ENCODE data around the gene STK38L.

The STK38L gene

GRCh38 chr12:27274706-27275105, 30.6 kb downstream of the STK38L start:
- H3K9me3 ChIP-seq (ENCODE audit: severe bottlenecking): no peaks in the 10 kb centered on the region
- TF ChIP-seq, protein P1, sequence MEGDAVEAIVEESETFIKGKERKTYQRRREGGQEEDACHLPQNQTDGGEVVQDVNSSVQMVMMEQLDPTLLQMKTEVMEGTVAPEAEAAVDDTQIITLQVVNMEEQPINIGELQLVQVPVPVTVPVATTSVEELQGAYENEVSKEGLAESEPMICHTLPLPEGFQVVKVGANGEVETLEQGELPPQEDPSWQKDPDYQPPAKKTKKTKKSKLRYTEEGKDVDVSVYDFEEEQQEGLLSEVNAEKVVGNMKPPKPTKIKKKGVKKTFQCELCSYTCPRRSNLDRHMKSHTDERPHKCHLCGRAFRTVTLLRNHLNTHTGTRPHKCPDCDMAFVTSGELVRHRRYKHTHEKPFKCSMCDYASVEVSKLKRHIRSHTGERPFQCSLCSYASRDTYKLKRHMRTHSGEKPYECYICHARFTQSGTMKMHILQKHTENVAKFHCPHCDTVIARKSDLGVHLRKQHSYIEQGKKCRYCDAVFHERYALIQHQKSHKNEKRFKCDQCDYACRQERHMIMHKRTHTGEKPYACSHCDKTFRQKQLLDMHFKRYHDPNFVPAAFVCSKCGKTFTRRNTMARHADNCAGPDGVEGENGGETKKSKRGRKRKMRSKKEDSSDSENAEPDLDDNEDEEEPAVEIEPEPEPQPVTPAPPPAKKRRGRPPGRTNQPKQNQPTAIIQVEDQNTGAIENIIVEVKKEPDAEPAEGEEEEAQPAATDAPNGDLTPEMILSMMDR (IDR thresholded peaks at IDR 0.05; ENCODE audit: low read depth, low read length): no peak

DNA sequence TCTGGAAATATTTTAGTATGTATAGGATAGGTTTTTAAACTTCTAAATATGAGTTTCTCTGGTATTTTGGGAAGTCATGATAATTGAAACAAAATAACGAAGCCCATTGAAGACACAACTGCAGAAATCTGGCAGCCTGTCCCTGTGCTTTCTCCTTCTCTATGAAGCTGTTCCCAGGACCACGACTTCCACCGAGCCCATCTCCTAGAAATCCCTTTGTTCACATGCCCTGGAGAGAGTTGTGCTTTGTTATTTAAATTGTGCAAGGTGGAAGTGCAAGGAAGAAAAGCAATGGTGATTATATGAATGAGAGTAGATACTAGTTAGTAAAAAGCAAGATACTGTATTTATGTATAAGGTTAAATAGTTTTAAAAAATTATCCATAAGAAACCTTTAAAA, 32.2 kb downstream of the STK38L start:
- Histone ChIP-seq H3K9me3 (ENCODE audit: severe bottlenecking) (no peaks in the 10 kb centered on the region), H3K27me3 (ENCODE audit: insufficient read depth, low read depth, severe bottlenecking) (no peaks in the 10 kb centered on the region), H3K27ac (no peak overlapping the region), H3K36me3 (no peaks in the 10 kb centered on the region), H3K4me3 (ENCODE audit: low read depth, low read length) (no peak overlapping the region)
- DNase-seq: no peak
- TF ChIP-seq, protein P1 (IDR thresholded peaks at IDR 0.05; ENCODE audit: low read depth, low read length): no peak

More at GRCh38 chr12:27274706-27275105, 30.6 kb downstream of the STK38L start:
- Histone ChIP-seq H3K27ac (no peak overlapping the region), H3K4me3 (ENCODE audit: low read depth, low read length) (no peak overlapping the region), H3K27me3 (ENCODE audit: insufficient read depth, low read depth, severe bottlenecking) (no peaks in the 10 kb centered on the region), H3K36me3 (no peaks in the 10 kb centered on the region)
- DNase-seq: no peak

DNA sequence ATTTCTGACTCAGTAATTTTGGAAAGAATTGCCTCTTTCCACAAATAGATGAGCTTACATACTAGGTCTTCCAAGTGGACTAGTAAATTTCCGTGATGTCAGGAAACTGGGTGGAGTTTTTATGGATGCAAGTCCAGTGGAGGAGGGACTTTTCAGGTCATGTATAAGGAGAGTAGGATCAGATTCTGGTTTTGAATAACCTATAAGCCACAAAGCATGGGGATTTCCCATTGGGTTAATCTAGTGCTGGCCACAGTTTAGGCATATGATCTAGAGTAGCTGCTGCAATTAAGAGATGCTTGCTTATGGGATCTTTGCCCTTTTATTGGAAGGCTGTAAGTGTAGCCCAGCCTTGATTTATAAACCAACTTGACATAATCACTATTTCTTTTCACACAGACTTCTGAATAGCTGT, 33.8 kb downstream of the STK38L start:
- no peak overlapping the region for H3K4me3 ChIP-seq (ENCODE audit: low read depth, low read length)
- TF ChIP-seq, protein P1 (IDR thresholded peaks at IDR 0.05; ENCODE audit: low read depth, low read length): no peak
- H3K9me3 ChIP-seq (ENCODE audit: severe bottlenecking): no peaks in the 10 kb centered on the region
- DNase-seq: peak; percentile 10
- no peaks in the 10 kb centered on the region for H3K27me3 ChIP-seq (ENCODE audit: insufficient read depth, low read depth, severe bottlenecking)
- no peaks in the 10 kb centered on the region for H3K36me3 ChIP-seq
- H3K27ac ChIP-seq: no peak overlapping the region

GRCh38 chr12:27279826-27280225, 35.7 kb downstream of the STK38L start:
- Histone ChIP-seq H3K27me3 (ENCODE audit: insufficient read depth, low read depth, severe bottlenecking) (no peaks in the 10 kb centered on the region), H3K27ac (no peak overlapping the region), H3K4me3 (ENCODE audit: low read depth, low read length) (no peak overlapping the region), H3K9me3 (ENCODE audit: severe bottlenecking) (no peaks in the 10 kb centered on the region), H3K36me3 (no peaks in the 10 kb centered on the region)
- TF ChIP-seq, protein P1 (IDR thresholded peaks at IDR 0.05; ENCODE audit: low read depth, low read length): no peak
- DNase-seq: no peak

DNA sequence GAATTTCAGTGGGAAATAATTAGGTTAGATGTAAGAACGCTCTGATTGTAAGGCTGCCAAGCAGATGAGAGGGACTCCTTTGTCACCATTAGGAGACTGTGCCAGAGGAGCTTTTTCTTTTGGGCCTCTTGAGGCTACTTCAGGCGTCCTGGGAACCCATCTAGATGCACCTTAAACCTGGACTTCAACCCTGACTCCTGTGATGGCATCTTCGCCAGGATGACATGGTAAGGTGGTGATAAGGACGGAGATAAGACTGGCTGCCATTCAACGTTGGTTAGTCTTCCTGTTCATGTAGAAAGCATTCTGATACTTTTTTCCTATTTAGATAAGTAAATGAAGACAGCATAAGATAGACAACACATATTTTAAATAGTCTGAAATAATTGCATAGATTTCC, 36.3 kb downstream of the STK38L start:
- H3K9me3 ChIP-seq (ENCODE audit: severe bottlenecking): no peaks in the 10 kb centered on the region
- TF ChIP-seq, protein P1 (IDR thresholded peaks at IDR 0.05; ENCODE audit: low read depth, low read length): no peak
- no peak for DNase-seq
- H3K36me3 ChIP-seq: no peaks in the 10 kb centered on the region
- no peak overlapping the region for H3K27ac ChIP-seq
- no peaks in the 10 kb centered on the region for H3K27me3 ChIP-seq (ENCODE audit: insufficient read depth, low read depth, severe bottlenecking)
- H3K4me3 ChIP-seq (ENCODE audit: low read depth, low read length): no peak overlapping the region

DNA sequence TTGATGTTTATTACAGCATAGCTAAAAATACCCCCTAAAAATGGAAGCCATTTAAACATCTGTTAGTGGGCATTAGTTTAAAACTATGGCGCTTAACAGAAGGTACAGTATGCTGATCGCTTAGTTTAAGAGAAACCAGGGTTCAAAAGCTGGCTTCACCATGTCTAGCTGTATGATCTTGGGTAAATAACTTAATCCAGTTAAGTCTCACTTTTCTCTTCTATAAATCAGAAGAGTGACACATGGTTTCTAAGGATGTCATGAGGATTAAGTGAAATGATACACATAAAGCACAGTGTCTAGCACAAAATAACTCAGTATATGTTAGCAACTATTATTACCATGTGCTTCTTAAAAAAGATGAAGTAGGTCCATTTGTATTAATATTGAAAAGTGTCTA, 38.7 kb downstream of the STK38L start:
- no peaks in the 10 kb centered on the region for H3K36me3 ChIP-seq
- no peak overlapping the region for H3K4me3 ChIP-seq (ENCODE audit: low read depth, low read length)
- no peak overlapping the region for H3K27ac ChIP-seq
- DNase-seq: peak; percentile 16
- TF ChIP-seq, protein P1 (IDR thresholded peaks at IDR 0.05; ENCODE audit: low read depth, low read length): no peak
- H3K9me3 ChIP-seq (ENCODE audit: severe bottlenecking): no peaks in the 10 kb centered on the region
- no peaks in the 10 kb centered on the region for H3K27me3 ChIP-seq (ENCODE audit: insufficient read depth, low read depth, severe bottlenecking)
